HG02588 (cell line): Measurements from ENCODE around the gene RIN2.

Source experiments
- ATAC-seq: cut with Tn5 transposase; IDR thresholded peaks from one replicate; pipeline ENCODE4 v1.9.1; 2021; ENCODE audit warnings: mild to moderate bottlenecking, moderate library complexity; ENCODE audit not compliant: unreplicated experiment

The RIN2 gene, protein sequence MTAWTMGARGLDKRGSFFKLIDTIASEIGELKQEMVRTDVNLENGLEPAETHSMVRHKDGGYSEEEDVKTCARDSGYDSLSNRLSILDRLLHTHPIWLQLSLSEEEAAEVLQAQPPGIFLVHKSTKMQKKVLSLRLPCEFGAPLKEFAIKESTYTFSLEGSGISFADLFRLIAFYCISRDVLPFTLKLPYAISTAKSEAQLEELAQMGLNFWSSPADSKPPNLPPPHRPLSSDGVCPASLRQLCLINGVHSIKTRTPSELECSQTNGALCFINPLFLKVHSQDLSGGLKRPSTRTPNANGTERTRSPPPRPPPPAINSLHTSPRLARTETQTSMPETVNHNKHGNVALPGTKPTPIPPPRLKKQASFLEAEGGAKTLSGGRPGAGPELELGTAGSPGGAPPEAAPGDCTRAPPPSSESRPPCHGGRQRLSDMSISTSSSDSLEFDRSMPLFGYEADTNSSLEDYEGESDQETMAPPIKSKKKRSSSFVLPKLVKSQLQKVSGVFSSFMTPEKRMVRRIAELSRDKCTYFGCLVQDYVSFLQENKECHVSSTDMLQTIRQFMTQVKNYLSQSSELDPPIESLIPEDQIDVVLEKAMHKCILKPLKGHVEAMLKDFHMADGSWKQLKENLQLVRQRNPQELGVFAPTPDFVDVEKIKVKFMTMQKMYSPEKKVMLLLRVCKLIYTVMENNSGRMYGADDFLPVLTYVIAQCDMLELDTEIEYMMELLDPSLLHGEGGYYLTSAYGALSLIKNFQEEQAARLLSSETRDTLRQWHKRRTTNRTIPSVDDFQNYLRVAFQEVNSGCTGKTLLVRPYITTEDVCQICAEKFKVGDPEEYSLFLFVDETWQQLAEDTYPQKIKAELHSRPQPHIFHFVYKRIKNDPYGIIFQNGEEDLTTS

GRCh38 chr20:19758133-19758500 lies at the start of gene RIN2:
Gene RIN2 (plus strand): TSS chr20:19758258. CDS start chr20:19889602, 131,344 bp downstream.
- ATAC-seq = no peak

DNA sequence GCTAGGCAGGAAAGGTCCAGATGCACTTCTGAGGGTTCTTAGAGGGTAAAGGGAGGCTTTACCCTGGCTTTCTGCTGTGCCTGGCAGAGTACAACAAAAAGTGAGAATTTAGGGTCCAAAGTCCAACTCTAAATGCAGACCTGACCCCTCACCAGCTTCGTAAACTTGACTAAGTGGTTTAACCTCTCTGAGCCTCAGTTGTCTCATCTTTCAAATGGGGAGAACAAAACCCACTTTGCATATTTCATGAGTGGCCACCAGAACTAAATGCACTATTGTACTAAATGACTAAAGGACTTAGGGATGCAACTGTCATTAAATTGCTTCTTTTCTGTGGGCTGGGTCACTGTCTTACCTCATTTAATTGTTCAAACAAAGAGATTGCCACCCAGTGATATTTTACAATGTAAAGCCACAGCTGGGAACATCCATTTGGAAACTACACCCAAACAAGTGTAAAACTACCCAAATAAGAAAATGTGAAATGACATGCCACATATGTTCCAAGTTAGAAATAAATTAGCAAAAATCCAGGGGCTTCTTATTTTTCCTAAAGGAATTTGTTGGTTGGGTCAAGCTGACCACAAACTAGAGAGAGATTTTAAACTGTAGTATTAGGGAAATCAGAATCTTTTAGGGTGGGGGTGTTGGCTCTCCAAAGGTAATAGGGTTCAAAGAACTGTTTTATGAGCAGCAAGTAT lies 48.3 kb upstream of the RIN2 start:
- no peak for ATAC-seq

DNA sequence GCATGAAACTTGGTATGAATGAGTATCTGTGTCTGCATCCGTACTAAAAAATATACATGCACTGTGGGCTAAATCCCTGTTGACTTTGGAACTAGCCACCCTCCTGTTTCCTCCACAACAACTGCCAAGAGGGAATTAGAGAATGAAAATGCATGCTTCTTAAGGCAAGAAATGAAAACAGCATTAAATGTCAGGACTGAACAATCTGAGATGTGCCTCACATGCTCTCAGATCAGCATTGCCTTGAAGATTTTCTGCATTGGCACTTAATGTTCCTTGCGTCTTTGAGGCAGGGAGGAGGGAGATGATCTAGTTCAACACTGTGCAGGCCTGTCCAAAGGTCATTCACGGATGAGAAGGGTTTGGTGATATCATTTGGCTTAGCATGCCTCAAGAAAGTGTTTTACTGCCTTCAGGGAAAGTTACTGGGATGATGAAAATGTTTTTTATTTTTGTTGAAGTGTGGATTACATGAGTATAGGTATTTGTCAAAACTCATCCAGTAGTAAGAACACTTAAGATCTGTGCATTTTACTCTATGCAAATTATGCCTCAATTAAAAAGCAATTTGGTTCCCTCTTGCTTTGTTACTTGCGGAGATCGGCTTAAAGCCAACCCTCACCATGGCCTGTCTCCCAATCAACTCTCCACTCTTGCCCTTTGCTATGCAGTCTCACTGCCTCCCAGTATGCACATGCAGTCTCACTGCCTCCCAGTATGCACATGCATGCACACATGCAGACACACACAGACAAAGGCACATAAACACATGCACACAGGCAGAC lies 47.5 kb upstream of the RIN2 start:
- ATAC-seq = no peak

DNA sequence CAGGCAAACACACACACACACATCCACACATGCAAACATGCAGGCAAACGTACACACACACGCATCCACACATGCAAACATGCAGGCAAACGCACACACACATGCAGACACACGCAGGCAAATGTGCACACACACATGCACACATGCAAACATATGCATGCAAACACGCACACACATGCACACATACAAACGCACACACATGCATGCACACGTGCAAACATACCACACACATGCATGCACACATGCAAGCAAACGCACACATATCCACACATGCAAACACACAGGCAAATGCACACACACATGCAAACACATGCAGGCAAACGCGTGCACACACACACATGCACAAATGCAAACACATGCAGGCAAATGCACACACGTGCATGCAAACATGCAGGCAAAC lies 46.9 kb upstream of the RIN2 start:
- no peak for ATAC-seq

DNA sequence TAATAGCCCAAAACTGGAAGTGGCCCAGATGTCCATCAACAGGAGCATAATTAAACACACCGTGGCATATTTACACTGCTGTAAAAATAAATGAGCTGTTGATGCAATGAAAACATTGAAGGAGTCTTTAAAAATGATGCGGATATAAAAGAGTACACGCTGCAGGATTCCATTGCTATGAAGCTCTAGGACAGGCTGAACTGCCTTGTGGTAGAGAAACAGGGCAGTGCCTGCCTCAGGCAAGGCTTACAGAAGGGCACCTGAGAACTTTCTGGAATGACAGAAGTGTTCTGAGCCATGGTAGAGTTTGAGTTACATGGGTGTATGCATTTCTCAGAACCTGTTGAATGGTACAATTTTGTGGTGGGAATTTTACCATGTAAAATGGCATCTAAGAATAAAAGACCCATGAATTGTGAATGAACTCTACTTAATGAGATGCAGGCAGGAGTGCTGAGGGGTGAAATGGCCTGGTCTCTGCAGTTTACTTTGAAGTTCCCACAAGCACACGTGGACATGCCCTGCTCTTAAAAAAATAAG lies 45.3 kb upstream of the RIN2 start:
- no peak for ATAC-seq

DNA sequence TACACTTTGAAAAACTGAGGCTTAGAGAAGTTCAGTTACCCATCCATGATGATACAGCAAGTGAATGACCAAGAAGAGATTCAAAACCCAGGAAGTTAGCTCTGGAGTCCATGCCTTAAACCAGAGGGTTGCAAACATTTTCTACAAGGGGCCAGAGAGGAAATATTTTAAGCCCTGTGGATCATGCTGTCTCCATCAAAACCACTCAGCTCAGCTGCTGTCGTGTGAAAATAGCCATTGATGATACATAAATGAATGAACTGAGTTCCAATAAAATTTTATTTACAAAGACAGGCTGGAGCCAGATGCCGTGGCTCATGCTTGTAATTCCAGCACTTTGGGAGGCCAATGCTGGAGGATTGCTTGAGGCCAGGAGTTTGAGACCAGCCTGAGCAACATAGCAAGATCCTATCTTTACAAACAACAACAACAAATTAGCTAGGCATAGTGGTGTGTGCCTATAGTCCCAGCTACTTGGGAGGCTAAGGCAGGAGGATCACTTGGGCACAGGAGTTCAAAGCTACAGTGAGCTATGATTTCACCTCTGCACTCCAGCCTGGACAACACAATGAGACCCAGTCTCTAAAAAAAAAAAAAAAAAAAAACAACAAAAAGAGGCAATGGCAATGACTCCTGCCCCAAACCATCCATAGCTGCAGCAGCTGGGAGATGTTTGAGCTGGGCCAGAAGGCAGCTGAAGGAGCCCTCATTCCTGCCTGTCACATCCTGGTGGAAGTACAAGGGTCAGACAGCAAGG lies 44.1 kb upstream of the RIN2 start:
- ATAC-seq = no peak

GRCh38 chr20:19714579-19714840 lies 43.5 kb upstream of the RIN2 start:
- no peak for ATAC-seq

DNA sequence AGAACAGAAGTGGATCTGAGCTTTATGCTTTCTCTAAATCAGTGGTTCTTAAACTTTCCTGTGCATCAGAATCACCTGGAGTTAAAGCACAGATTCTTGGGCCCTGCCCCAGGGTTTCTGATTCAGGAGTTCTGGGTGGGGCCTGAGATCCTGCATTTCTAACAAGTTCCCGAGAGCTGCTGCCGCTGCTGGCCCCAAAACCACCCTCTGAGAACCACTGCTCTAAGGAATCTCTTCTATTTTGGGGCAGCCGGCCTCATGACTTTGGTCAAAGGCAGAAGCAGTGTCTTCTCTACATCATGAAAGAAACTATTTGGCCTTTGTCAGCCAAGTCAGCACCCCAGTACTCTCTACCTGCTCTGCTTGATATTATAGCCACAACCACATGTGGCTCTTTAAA lies 42.1 kb upstream of the RIN2 start:
- ATAC-seq = no peak

DNA sequence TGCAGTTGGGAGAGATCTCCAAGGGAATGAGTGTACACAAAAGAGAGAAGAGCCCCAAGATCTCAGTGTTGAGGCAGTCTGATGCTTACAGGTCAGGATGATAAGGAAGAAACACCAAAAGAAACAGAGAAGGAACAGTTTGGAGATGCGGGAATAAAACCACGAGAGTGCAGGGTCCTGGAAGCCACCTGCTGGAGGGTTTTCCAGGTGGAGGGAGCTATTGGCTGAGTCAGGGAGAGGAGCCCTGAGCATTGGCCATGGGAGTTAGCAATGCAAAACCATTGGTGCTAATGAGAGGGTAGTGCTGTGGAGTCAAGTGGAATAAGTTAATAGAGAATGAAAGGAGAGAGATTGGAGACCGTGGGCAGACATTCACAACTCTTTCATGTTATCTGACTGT lies 39.2 kb upstream of the RIN2 start:
- ATAC-seq = no peak

DNA sequence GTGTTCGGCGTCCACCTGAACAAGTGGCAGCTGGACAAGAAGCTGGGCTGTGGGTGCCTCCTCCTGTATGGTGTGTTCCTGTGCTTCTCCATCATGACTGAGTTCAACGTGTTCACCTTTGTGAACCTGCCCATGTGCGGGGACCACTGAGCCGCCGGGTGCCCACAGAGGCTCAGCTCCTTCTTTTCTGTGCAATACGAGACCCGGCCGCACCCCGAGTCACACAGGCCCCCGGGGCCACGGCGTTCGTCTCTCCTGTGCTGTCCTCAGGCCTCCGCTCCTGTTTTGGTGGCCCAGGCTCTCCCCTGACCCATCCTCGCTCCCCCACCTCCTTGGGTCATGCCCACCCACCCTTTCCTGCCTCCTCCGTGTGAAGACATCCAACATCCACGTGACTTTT lies 37.1 kb upstream of the RIN2 start:
- no peak for ATAC-seq

DNA sequence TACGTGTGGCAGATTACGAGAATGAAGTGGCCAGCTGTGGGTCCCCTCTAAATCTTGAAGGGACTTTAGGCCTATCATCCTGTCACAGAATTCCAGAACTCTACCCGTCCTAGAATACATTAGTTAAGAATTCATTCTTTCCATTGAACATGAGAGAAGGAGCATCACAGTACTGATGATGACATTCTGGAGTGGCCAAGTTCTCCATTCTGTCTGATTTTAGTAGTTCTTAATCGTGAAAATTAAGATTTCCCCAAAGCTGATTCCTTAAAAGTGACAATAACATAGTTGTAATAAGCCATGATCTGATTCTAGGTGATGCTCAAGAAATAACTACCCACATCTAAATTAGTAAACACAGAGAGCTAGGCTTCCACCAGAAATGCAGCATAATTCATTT lies 35.0 kb upstream of the RIN2 start:
- ATAC-seq = no peak

- ATAC-seq = no peak
Observed at GRCh38 chr20:19723813-19724430, 34.1 kb upstream of the RIN2 start.

DNA sequence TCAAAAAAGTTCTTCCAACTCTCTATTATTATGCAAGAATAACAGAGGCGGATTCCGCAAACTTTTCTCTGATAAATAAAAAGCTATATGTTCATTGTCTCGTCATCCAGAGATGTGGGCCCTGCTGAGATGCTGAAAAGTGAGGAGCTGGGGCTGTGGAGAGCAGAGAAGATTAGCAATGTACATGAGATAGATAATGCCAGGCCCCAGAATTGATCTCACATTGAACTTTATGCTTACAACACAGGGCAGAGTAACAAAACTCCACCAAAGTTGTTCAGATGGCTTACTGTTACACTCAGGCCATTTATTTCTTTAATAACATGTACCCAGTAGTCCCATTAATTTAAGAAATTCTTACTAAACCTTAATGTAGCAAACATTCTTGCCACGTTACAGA lies 32.7 kb upstream of the RIN2 start:
- ATAC-seq = no peak

DNA sequence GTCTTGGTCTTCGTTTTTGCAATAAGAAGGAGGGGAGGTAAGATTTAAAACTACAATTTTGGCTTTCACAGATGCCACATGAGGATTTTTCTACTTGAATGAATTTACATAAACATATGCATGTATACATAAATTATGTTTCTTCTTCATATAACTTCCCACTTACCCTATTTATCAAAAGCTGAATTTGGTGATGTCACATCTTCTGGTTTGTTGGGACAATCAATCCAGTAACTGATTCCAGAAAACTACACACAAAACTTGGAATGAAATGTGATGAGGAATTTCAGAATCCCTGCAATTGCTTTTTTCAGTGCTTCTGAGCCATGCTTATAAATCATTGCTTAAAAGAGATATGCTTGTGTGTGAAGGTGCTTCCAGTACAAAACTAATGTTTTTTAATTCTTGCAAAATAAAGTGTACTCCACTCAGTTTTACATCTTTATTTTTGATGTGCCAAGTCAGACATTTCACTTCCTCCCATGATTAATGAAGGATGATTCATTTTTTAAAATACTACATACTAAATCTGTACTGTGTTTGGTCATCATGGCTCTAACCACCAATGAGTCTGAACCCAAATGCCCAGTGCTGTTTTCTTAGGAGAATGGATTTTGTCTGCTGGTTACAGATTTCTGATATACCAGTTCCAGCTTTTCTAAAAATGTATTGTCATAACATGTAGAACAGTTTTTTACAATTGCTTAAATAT lies 32.1 kb upstream of the RIN2 start:
- no peak for ATAC-seq

GRCh38 chr20:19727251-19727847 lies 30.7 kb upstream of the RIN2 start:
- ATAC-seq = no peak

GRCh38 chr20:19729672-19730071 lies 28.4 kb upstream of the RIN2 start:
- ATAC-seq = no peak

- ATAC-seq = no peak
Observed at GRCh38 chr20:19730706-19731105, 27.4 kb upstream of the RIN2 start.

DNA sequence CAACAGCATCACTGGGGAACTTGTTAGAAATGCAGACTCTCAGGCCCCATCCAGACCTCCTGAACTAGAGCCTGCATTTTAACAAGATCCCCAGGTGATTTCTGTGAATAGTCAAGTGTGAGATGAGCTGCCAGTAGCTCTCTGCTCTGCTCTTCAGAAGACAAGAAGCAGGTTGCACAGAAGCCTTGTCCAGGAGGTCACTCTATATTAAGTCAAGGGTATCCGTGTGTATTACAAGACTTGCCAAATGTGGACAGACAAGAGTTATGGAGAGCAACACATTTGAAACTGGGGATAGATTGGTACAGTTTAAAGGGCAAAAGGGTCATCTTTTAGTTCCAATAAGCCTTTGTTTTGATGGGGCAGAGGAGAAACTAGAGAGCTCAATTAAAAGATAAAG lies 23.2 kb upstream of the RIN2 start:
- ATAC-seq = no peak

DNA sequence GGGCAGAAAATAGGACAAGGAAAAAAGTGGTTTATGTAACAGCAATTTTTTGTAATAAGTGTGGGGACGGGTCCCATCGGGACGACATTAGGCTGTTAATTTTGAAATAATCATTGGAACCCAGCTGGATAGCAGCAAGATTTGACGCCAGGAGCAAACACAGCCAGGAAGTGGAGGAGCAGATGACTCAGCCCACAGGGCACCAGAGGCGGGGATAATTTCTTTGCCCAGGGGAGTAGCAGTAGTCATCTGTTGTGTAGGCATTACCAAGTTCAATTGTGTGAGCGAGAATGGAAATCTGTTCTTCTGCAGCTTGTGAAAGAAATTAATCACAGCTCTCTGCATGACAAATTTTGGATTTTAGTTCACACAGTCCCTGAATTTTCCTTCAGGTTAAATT lies 22.6 kb upstream of the RIN2 start:
- no peak for ATAC-seq
